Type B pancreatic cell (in vitro differentiated cells): ENCODE results near the gene ZNF19. TPM values are rescaled to one million over a fixed set of nuclear protein-coding genes. Genes with fewer than 3 reads are reported as not detected.

Source experiments
- DNase-seq: peaks from one replicate; pipeline ENCODE4 v3.0.0; 2021; ENCODE audit warnings: mixed read lengths; ENCODE audit not compliant: unreplicated experiment; ENCODE audit errors: extremely low spot score
- H3K27ac Mint-ChIP-seq: 2 replicates; pipeline ENCODE4 v1.8.0; 2021; ENCODE audit warnings: mild to moderate bottlenecking, mixed read lengths
- H3K27me3 Mint-ChIP-seq: 2 replicates; pipeline ENCODE4 v1.8.0; 2021; ENCODE audit warnings: mixed read lengths
- H3K36me3 Mint-ChIP-seq: 2 replicates; pipeline ENCODE4 v1.8.0; 2021; ENCODE audit warnings: mixed read lengths
- H3K4me1 Mint-ChIP-seq: one replicate; pipeline ENCODE4 v1.8.0; 2021; ENCODE audit warnings: mixed read lengths; ENCODE audit not compliant: unreplicated experiment
- H3K4me3 Mint-ChIP-seq: 2 replicates; pipeline ENCODE4 v1.8.0; 2021; ENCODE audit warnings: mild to moderate bottlenecking, mixed read lengths
- H3K9me3 Mint-ChIP-seq: 2 replicates; pipeline ENCODE4 v1.8.0; 2021; ENCODE audit warnings: mixed read lengths
- CTCF ChIP-seq: fragments of 200-600 bp; sonication (generic); conservative IDR thresholded peaks from 2 replicates; pipeline ENCODE4 v1.5.0; 2021; ENCODE audit warnings: antibody characterized with exemption, mild to moderate bottlenecking
- total RNA-seq: library from RNA; stranded (reverse); gene quantifications from 2 replicates; pipeline ENCODE4 v1.2.1, GENCODE V29; 2021; ENCODE audit warnings: low replicate concordance

Gene ZNF19
- total RNA-seq, 1 donor from 2014 or later, result 7.6 TPM

- H3K27ac Mint-ChIP-seq, result no peak within 1 kb of the TSS
- no peak for TF ChIP-seq CTCF
- H3K27me3 Mint-ChIP-seq, result peaks cover 20% of the 10 kb centered on the region
- DNase-seq, result no peak
- H3K9me3 Mint-ChIP-seq, result peaks cover 11% of the 10 kb centered on the region
- no peak within 1 kb of the TSS for H3K4me3 Mint-ChIP-seq
- H3K36me3 Mint-ChIP-seq, result peaks cover 8% of the 10 kb centered on the region
- H3K4me1 Mint-ChIP-seq, result no peaks in the 10 kb centered on the region
Observed at GRCh38 chr16:71442051-71442440, 47.1 kb downstream of the ZNF19 start, which contains the start of gene TLE7. Gene TLE7 (minus strand): TSS chr16:71442054. CDS start chr16:71433324, 8,730 bp downstream.

- Mint-ChIP-seq H3K36me3 (peaks cover 8% of the 10 kb centered on the region), H3K27me3 (peaks cover 25% of the 10 kb centered on the region)
Observed at GRCh38 chr16:71441348-71442050, 47.6 kb downstream of the ZNF19 start.

GRCh38 chr16:71440669-71441347 lies 48.3 kb downstream of the ZNF19 start:
- peaks cover 8% of the 10 kb centered on the region for H3K36me3 Mint-ChIP-seq
- H3K4me3 Mint-ChIP-seq, result no peak overlapping the region
- peak; percentile 54 for TF ChIP-seq CTCF
- H3K4me1 Mint-ChIP-seq, result no peaks in the 10 kb centered on the region
- peaks cover 8% of the 10 kb centered on the region for H3K9me3 Mint-ChIP-seq
- H3K27ac Mint-ChIP-seq, result no peak overlapping the region
- H3K27me3 Mint-ChIP-seq, result peaks cover 30% of the 10 kb centered on the region
- DNase-seq, result no peak

More at GRCh38 chr16:71441348-71442050, 47.6 kb downstream of the ZNF19 start:
- Mint-ChIP-seq H3K4me3 (no peak overlapping the region), H3K4me1 (no peaks in the 10 kb centered on the region), H3K9me3 (peaks cover 11% of the 10 kb centered on the region), H3K27ac (no peak overlapping the region)
- no peak for DNase-seq
- no peak for TF ChIP-seq CTCF

- Mint-ChIP-seq H3K27ac (no peak overlapping the region), H3K9me3 (peaks cover 6% of the 10 kb centered on the region), H3K36me3 (peaks cover 6% of the 10 kb centered on the region), H3K27me3 (peaks cover 32% of the 10 kb centered on the region), H3K4me3 (no peak overlapping the region), H3K4me1 (no peaks in the 10 kb centered on the region)
- no peak for TF ChIP-seq CTCF
- DNase-seq, result no peak
Observed at GRCh38 chr16:71439523-71439922, 49.6 kb downstream of the ZNF19 start.

- TF ChIP-seq CTCF, result no peak
- Mint-ChIP-seq H3K4me3 (no peak overlapping the region), H3K9me3 (no peaks in the 10 kb centered on the region), H3K4me1 (no peaks in the 10 kb centered on the region), H3K27ac (no peak overlapping the region), H3K36me3 (no peaks in the 10 kb centered on the region), H3K27me3 (peaks cover 39% of the 10 kb centered on the region)
- no peak for DNase-seq
Observed at GRCh38 chr16:71436473-71436872, 52.7 kb downstream of the ZNF19 start.
